HG03097 (cell line): ENCODE measurements around the gene LRTM2.

Source experiments
- ATAC-seq: cut with Tn5 transposase; IDR thresholded peaks from one replicate; pipeline ENCODE4 v1.9.1; 2021; ENCODE audit not compliant: unreplicated experiment, low FRiP score

Gene LRTM2

GRCh38 chr12:1839956-1840951 is 19.9 kb downstream of the LRTM2 start:
- no peak for ATAC-seq

DNA sequence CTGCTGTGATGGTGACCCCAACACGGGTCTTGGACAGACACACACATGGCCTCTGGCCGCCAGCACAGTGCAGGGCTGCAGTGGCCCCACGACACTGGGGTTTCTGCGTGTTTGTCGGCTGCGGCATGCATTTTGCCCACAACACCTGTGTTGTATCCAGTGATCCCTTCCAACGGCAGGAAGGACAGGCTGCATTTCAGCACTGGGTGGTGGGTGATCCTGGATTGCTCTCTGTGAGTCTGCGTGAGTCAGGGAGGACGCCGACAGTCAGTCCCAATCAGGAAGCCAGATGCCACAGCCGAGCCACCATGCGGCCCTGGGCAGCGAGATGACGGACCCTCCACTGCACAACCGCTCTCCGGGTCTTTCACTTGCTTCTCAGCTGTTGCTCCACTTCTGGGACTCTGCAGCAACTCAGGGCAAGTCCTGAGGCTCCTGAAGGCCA is 20.6 kb downstream of the LRTM2 start:
- ATAC-seq, result no peak

DNA sequence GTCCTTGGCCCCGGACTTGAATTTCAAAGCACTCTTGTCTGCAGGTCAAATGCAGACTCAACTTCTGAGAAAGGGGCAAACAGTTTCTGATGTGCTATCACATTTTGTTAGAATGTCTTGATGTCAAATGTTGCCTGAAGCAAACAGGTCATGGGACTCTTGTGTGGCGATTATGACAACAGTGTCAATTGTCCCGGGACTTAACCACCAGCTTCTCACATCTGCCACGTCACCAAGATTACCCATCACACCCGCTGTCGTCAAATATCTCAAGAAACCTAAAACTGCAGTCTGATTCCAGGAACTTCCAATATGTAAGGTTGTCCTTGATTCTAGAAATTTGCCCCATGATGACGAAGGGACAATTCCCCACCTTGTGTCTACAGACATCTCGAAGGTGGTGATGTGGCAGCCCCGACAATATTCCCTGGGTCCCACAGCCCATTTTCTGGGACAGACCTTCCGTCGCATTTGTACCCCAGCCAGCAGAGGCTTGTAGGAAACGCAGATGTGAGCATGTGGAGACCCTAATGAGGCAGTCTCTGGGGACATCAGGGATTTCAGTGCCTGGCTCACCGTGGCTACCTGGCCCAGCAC is 21.3 kb downstream of the LRTM2 start:
- ATAC-seq, result no peak

DNA sequence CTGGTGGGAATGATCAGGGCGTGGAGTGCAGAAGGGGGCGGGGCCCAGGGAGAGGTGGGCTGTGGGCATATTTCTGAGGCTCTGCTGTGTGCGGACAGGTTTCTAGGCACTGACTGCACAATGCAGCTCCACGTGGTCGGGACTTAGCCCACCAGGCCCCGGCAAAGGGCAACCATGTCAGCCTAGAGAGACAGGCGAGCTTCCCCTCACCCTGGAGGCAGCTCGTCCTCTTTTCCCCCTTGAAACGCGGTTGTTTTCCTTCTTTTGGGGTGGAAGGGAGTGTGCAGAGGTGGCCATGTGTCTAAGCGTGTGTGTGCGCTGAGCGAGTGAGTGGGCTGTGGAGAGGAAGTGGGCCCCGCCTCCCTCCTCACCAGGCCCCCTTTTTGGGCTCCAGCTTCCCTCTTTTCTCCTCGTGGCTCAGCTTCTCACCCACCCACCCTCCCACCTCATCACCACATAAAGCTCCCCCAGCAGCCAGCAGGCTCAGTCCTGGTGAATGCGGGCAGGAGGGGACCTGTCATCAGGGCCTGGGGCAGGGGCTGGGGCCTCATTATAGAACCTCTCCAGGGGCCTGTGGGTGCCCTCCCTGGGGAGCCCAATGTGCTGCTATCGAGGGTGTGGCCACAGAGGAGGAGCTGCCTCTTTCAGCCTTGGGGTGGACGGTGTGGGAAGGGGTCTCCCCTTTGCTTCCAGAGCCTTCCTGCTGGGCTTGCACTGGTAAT is 22.0 kb downstream of the LRTM2 start:
- ATAC-seq, result no peak

- no peak for ATAC-seq
Observed at GRCh38 chr12:1842905-1843640, 22.7 kb downstream of the LRTM2 start.

DNA sequence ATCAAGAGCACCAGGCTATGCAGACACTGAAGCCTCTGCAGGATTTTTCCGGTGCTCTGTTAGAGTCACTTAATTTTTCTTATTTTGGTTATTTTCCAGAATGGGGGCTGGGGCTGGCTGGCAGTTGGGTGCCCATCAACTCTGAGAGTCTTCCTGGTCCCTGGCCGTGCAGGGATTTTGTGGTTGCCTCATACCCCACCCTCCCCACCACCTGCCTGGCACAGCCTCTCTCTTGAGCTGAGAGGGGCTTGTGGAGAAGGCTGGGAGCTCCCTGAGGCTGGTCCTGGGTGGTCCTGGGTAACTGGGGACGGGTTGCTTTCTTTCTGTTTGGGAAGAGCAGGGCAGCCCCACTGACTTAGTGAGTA is 23.3 kb downstream of the LRTM2 start:
- no peak for ATAC-seq

DNA sequence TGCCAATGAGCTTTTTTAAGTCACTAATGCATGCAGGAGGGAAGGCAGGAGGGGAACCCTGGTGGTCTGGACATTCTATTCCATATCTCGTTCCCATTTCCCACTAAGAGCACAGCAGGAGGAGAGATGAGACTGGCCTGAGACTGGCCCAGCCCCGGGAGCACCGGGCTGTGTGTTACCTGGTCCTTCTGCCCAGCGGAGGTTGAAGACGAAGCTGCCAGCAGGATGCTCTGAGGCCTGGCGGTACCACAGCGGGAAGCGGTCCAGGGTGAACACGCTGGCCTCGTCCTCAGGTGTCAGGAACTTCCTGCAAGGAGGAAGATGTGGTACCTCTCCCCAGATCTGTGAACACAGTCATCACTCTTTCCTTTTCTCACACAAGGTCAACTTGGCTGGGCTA is 23.9 kb downstream of the LRTM2 start:
- no peak for ATAC-seq

- no peak for ATAC-seq
Observed at GRCh38 chr12:1844661-1845409, 24.5 kb downstream of the LRTM2 start.

DNA sequence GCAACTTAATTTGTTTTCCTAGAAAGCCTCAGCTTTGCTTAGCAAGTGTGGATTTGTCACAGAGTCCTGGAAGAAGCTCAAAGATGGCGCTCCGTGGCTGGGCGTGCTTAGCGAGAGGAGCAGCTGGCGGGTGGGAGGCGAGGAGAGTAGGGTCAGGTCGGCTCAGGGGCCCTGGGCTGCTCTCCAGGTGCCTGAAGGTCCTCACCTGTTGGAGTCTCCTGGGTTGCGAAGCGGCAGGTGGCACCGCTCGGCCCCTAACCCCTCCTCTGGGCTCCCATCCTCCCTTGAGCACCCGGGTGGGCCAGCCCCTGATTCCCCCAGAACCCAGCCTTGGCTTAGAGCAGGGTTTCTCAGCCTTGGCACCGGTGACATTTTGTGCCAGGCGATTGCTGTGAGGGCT is 25.1 kb downstream of the LRTM2 start:
- ATAC-seq, result no peak

DNA sequence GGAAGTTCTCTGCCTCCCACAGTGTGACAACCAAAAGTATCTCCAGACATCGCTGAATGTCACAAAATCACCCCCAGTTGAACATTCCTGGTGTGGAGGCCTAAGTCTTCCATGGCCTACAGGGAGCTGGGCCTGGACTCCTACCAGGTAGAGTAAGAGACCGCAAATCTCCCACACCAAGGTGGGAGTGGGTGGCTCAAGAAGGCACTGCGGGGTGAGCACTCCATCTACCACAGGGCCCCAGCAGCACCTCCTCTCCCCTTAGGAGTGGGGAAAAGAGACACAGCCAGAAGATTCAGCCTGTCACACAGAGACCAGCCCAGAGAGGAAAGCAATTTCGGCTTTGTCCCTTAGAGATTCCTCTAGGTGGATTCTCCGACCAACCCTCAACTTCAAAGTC is 25.5 kb downstream of the LRTM2 start:
- ATAC-seq, result no peak

DNA sequence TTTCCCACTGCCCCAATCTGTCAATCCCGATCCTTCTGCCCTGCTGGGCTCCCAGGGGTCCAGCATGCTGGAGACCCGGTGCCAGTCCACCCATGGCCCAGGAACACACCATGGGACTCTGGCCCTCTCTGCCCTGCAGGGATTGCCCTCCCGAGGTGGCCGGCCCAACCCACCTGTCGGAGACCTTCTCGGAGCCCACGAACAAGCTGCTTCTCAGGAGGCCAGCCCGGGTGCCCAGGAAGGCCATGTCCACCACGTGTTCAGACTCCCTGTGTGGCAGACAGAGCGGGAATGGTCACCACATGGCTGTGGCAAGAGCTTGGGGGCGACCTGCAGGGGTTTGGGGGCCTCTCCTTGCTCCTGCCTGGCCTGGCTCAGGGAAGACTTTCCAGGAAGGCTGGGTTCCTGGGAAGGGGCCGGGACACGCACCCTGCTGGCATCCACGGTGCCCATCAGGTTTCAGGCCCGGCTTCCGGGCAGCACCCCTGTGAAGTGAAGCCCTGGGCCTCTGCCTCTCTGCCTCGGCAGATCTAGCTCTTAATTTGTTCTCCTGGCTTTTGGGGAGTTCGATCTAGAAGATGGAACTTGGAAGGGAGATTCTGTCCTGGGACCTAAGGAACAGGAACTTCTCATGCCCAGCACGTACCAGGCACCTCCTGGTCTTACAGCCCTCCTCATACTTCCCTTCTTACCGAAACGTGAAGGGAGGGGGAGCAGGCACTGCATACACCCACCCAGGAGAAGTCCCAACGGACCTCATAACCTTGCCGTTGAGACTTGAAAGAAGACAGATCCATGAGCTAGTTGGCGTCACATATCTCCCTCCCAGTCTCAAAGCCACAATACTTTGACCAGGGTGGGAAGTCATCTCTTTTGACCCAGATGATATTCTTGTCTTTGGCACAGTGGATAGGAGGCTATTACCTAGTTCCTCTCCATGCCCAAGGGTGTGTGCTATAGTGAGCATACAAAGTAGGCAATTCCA is 26.3 kb downstream of the LRTM2 start:
- ATAC-seq, result no peak

- ATAC-seq, result no peak
Observed at GRCh38 chr12:1847411-1847810, 27.0 kb downstream of the LRTM2 start.

DNA sequence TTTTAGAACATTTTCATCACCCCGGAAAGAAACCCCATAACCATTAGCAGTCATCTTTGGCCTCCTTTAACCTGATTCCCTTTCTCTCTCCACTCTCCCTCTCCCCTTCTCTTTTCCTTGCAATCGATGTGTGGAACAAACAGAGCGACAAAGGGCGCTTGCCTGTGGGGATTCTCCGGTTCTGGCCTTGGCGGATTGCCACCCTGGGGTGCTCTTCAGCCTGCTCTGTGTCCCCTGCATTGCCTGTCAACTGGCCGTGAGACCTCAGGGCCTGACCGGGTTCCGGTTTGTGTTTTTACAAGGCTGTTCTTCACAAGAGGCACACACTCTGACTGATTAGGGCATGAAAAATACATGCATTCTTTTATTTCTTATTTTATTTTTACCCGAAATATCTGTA is 27.8 kb downstream of the LRTM2 start:
- ATAC-seq, result no peak

DNA sequence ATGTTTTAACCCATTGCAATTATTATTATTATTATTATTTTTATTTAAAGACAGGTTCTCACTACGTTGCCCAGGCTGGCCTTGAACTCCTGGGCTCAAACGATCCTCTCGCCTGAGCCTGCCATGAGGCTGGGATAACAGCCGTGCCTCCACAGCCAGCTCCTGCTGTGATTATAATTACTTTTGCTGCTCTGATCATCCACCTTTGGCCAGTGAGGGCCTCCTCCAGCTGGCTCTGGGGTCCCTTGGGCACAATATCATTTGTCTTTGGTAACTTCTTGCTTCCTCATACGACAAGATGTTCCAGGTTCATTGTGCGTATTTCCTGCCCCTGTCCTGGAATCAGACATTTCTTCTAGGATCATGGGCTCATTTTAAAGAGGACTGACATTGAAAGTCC is 28.4 kb downstream of the LRTM2 start:
- ATAC-seq, result no peak

DNA sequence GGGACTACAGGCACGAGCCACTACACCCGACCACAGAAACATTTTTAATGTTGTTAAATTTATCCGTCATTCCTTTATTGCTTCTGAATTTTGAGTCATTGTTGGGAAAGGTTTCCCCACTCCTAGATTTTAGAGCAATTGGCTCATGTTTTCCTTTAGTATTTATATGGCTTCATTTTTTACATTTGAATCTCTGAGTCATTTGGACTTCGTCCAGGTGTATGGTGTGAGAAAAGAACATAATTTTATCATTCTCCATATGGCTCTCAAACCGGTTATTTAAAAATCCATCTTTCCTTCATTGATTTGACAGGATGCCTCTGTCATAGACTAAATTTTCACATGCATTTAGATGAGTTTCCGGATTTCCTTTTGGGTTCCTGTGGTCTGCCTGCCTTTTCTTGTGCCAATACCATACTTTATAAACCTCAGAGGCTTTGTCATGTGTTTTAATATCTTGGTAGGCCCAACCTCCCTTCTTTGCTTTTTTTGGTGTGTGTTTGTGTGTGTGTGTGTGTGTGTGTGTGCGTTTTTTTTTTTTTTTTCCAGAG is 30.9 kb downstream of the LRTM2 start:
- no peak for ATAC-seq

DNA sequence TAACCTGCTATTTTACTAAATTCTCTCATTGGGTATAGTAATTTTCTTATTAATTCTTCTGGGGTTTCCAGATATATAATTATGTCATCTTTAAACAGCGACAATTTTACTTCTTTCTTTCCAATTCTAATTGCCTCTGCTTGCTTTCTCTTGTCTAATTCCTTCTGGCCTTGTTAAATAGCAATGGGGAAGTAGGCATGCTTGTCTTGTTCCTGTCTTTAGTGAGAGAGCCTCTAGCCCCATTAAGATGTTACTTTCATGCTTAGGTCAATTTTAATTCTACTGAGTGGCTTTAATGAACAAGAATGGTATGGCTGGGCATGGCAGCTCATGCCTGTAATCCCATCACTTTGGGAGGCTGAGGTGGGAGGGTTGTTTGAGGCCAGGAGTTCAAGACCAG is 31.7 kb downstream of the LRTM2 start:
- no peak for ATAC-seq

DNA sequence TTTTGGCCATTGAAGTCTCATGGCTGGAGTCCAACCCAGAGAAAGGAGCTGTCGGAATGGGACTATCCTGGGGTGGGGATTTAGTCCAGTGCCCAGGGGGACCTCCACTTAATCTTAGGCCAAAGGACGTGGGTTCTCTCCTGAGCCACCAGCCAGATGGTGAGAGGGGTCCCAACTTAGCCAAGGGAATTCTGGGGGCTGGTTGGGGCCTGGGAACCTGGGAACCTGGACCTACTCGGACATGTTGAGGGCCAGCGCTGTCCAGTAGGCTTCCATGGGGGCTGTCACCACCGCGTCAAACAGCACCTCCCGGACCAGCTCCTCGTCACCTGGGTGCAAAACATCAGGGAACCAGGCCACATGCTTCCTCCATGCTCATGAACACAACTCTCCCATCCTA is 33.4 kb downstream of the LRTM2 start:
- no peak for ATAC-seq

- ATAC-seq, result no peak
Observed at GRCh38 chr12:1855241-1855640, 34.9 kb downstream of the LRTM2 start.

DNA sequence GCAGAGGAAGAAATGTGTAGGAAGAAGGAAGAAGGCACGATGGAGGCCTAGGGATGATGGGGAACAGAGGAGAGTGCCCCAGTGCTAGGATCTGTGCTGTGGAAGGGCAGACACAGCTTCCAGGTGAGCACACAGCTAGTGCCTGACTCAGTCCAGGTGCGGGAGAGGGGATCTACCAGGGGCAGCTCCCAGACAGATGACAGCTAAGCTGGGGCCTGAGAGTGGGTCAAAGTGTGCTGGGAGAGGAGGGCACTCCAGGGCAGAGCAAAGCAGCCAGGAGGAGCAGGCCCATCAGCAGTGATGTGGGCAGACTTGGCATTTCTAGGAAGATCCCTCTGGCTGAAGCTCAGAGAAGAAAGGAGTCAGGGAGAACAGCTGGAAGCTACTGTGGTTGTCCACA is 36.7 kb downstream of the LRTM2 start:
- ATAC-seq, result no peak
